HCT116 (cell line): ENCODE results near the gene PCYT1A. TPM values are rescaled to one million over a fixed set of nuclear protein-coding genes. Genes with fewer than 3 reads are reported as not detected.

Experiments
- ATAC-seq: fragments of 200-7000 bp; cut with Tn5 transposase; 2 replicates; pipeline ENCODE4 v1.9.1; 2020; ENCODE audit warnings: mild to moderate bottlenecking, moderate library complexity
- BruUV-seq: library from RNA; stranded (reverse); fragments of 400-500 nt; replicated peaks from 2 replicates; lab custom pipeline; 2021; lab: Mats Ljungman, UMichigan
- CTCF ChIA-PET: fragments of 300-600 bp; sonication (Branson Sonifier 250); formaldehyde crosslinking; loops from one replicate; lab custom pipeline; 2021; ENCODE audit warnings: antibody characterized with exemption; lab: Charles Lee
- POLR2A ChIA-PET: fragments of 300-600, 350-600 bp; sonication (Branson Sonifier 250); formaldehyde crosslinking; loops from one replicate; lab custom pipeline; 2021; ENCODE audit warnings: antibody characterized with exemption; lab: Charles Lee
- RAD21 ChIA-PET, 2 experiments: fragments of 300-600 bp; sonication (Branson Sonifier 250); formaldehyde crosslinking; loops; one replicate each; lab custom pipeline; 2023; ENCODE audit warnings: low total read pairs in 2 of 2; ENCODE audit not compliant: uncharacterized antibody in 2 of 2, unreplicated experiment in 2 of 2, low non-redundant PET in 1 of 2; lab: Charles Lee
- DNase-seq: peaks from one replicate; pipeline ENCODE4 v3.0.0-alpha.2; 2010; ENCODE audit warnings: low read depth, low spot score
- H2AFZ ChIP-seq: fragments of 200-600 bp; shearing (Covaris generic), sonication (generic); 2 replicates; pipeline ENCODE4 v1.6.1; 2017; ENCODE audit warnings: low read depth, mixed run types, mixed read lengths, antibody characterized with exemption, low read length; ENCODE audit not compliant: poor library complexity, severe bottlenecking
- H3K27ac ChIP-seq: 2 replicates; pipeline ENCODE4 v1.5.1; 2012; ENCODE audit warnings: low read depth, low read length
- H3K27me3 ChIP-seq: fragments of 200-600 bp; sonication (generic); 2 replicates; pipeline ENCODE4 v1.6.1; 2016; ENCODE audit warnings: mixed run types, low read length, mixed read lengths; ENCODE audit not compliant: insufficient read depth
- H3K36me3 ChIP-seq, 2 experiments: fragments of 200-500 bp in 1 of 2; fragments of 200-600 bp in 1 of 2; sonication (Bioruptor generic) in 1 of 2; sonication (generic) in 1 of 2; 2 replicates each; pipeline versions ENCODE4 v1.5.1 to v1.6.1; 2014 to 2016; ENCODE audit warnings: low read length in 2 of 2, inconsistent platforms in 1 of 2, mixed read lengths in 1 of 2, mixed run types in 1 of 2; ENCODE audit not compliant: insufficient read depth in 2 of 2, control insufficient read depth in 1 of 2
- H3K4me1 ChIP-seq, 2 experiments: fragments of 200-600 bp in 1 of 2; sonication (generic) in 1 of 2; 2 replicates each; pipeline versions ENCODE4 v1.5.1 to v1.6.1; 2012 to 2017; ENCODE audit warnings: low read length in 2 of 2, inconsistent platforms in 1 of 2, mild to moderate bottlenecking in 1 of 2, mixed read lengths in 1 of 2, mixed run types in 1 of 2, moderate library complexity in 1 of 2; ENCODE audit not compliant: insufficient read depth in 2 of 2, control insufficient read depth in 1 of 2
- H3K4me2 ChIP-seq: fragments of 200-600 bp; sonication (generic); 2 replicates; pipeline ENCODE4 v1.6.1; 2017; ENCODE audit warnings: mixed run types, low read length, mixed read lengths
- H3K4me3 ChIP-seq, 2 experiments: fragments of 200-600 bp in 1 of 2; sonication (generic) in 1 of 2; replicated peaks in 1 of 2; 2 replicates each; pipeline ENCODE4 v1.5.1; 2011 to 2016; ENCODE audit warnings: low read length in 2 of 2, control low read depth in 1 of 2, low read depth in 1 of 2, mild to moderate bottlenecking in 1 of 2, mixed read lengths in 1 of 2, mixed run types in 1 of 2
- H3K79me2 ChIP-seq: fragments of 200-600 bp; sonication (generic); 2 replicates; pipeline ENCODE4 v1.6.1; 2017; ENCODE audit warnings: mild to moderate bottlenecking, mixed run types, low read length, moderate library complexity, mixed read lengths; ENCODE audit not compliant: insufficient read depth
- H3K9ac ChIP-seq: fragments of 200-600 bp; sonication (generic); 2 replicates; pipeline ENCODE4 v1.6.1; 2016; ENCODE audit warnings: low read length, mixed read lengths
- H3K9me2 ChIP-seq: fragments of 200-600 bp; sonication (generic), shearing (Covaris generic); 2 replicates; pipeline ENCODE4 v1.6.1; 2017; ENCODE audit warnings: mixed run types, mild to moderate bottlenecking, moderate library complexity; ENCODE audit not compliant: insufficient read depth
- H3K9me3 ChIP-seq, 2 experiments: fragments of 200-500 bp in 1 of 2; fragments of 200-600 bp in 1 of 2; sonication (Bioruptor generic) in 1 of 2; sonication (generic) in 1 of 2; 2 replicates each; pipeline ENCODE4 v1.6.1; 2014 to 2017; ENCODE audit warnings: low read length in 2 of 2, mixed read lengths in 2 of 2, inconsistent platforms in 1 of 2, low read depth in 1 of 2, mild to moderate bottlenecking in 1 of 2, mixed run types in 1 of 2, moderate library complexity in 1 of 2; ENCODE audit not compliant: control insufficient read depth in 1 of 2, insufficient read depth in 1 of 2
- H4K20me1 ChIP-seq: fragments of 200-600 bp; sonication (generic), shearing (Covaris generic); 2 replicates; pipeline ENCODE4 v1.6.1; 2017; ENCODE audit warnings: mixed run types, mild to moderate bottlenecking, moderate library complexity; ENCODE audit not compliant: insufficient read depth
- ELF1 ChIP-seq: IDR thresholded peaks from 2 replicates; pipeline ENCODE4 v1.6.1; 2012; ENCODE audit warnings: low read depth, borderline replicate concordance
- EZH2 ChIP-seq: fragments of 200-600 bp; sonication (generic); IDR thresholded peaks from 2 replicates; pipeline ENCODE4 v1.6.1; 2017; ENCODE audit warnings: antibody characterized with exemption, mixed run types
- EZH2phosphoT487 ChIP-seq: fragments of 200-600 bp; IDR thresholded peaks from 2 replicates; pipeline ENCODE4 v1.6.1; 2018; ENCODE audit warnings: antibody characterized with exemption, borderline replicate concordance
- FOSL1 ChIP-seq: IDR thresholded peaks from 2 replicates; pipeline ENCODE4 v1.6.1; 2012; ENCODE audit warnings: low read depth
- JUND ChIP-seq: IDR thresholded peaks from 2 replicates; pipeline ENCODE4 v1.6.1; 2012
- POLR2A ChIP-seq: IDR thresholded peaks from 2 replicates; pipeline ENCODE4 v1.7.0; 2011; ENCODE audit warnings: borderline replicate concordance; ENCODE audit not compliant: insufficient read depth, insufficient read length; ENCODE audit errors: extremely low read depth
- SP1 ChIP-seq: IDR thresholded peaks from 2 replicates; pipeline ENCODE4 v1.6.1; 2012; ENCODE audit warnings: low read depth
- SRF ChIP-seq: IDR thresholded peaks from 2 replicates; pipeline ENCODE4 v1.6.1; 2012; ENCODE audit warnings: low read depth
- TCF7L2 ChIP-seq: IDR thresholded peaks from 2 replicates; pipeline ENCODE4 v1.7.0; 2011; ENCODE audit warnings: borderline replicate concordance, inconsistent platforms; ENCODE audit not compliant: insufficient read depth, insufficient read length; ENCODE audit errors: extremely low read depth
- YY1 ChIP-seq: IDR thresholded peaks from 2 replicates; pipeline ENCODE4 v1.6.1; 2011; ENCODE audit warnings: low read length, low read depth, moderate library complexity, mild to moderate bottlenecking; ENCODE audit not compliant: insufficient replicate concordance; ENCODE audit errors: extremely low read depth
- intact Hi-C: fragments of 100-400 bp; cut with micrococcal nuclease; formaldehyde crosslinking; loops from 2 replicates; pipeline ENCODE4 v1.10.0; 2022
- total RNA-seq: library from RNA; stranded (reverse); gene quantifications from one replicate; pipeline ENCODE4 v1.2.1, GENCODE V29; 2021; ENCODE audit not compliant: unreplicated experiment
- TF ChIP-seq, protein P1 (sequence below): IDR thresholded peaks from 2 replicates; pipeline ENCODE4 v1.6.1; 2011; ENCODE audit warnings: mild to moderate bottlenecking, low read length, moderate library complexity; ENCODE audit not compliant: insufficient replicate concordance; ENCODE audit errors: extremely low read depth

The PCYT1A gene
- total RNA-seq, 1 experiment from 2014 or later = 32.1 TPM

DNA sequence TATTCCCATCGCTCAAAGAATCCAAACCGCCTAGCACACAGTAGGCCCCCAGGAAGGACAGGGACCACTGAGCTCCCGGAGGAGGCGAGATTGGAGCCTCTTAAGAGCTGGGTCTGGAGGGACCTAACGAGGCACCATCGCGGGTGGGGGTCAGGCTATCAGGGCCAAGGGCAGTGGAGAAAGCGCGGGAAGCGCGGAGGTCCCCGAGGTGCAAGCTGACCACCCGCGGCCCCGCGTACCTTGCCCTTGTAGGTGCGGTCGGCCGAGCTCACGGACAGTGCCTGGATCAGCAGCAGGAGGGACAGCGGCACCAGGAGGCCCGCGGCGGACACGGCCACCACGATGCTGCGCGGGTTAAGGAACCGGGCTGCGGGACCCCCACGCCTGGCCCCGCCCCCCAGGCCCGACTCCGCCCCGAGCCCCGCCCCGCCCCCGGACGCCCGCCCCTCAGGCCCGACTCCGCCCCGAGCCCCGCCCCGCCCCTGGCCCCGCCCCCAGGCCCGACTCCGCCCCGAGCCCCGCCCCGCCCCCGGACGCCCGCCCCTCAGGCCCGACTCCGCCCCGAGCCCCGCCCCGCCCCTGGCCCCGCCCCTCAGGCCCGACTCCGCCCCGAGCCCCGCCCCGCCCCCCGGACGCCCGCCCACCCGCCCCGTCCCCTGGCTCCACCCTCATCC, 80.2 kb downstream of the PCYT1A start:
- ATAC-seq = peak; percentile 39
- POLR2A ChIA-PET = no interaction called here
- no peak overlapping the region for H3K4me2 ChIP-seq

More for the DNA sequence above, 80.2 kb downstream of the PCYT1A start:
- H3K9me3 ChIP-seq = no peaks in the 10 kb centered on the region
- intact Hi-C loops = no loop called here
- no peaks in the 10 kb centered on the region for H3K79me2 ChIP-seq
- no peak overlapping the region for H3K27ac ChIP-seq
- no peak overlapping the region for H2AFZ ChIP-seq
- peaks cover 0 to 6% of the 10 kb centered on the region in 2 experiments; a peak in 1 of 4 replicates for H3K4me1 ChIP-seq
- no peaks in the 10 kb centered on the region for H4K20me1 ChIP-seq
- H3K36me3 ChIP-seq = no peaks in the 10 kb centered on the region
- H3K9ac ChIP-seq = no peak overlapping the region
- no peak for DNase-seq
- H3K27me3 ChIP-seq = no peaks in the 10 kb centered on the region
- no peaks in the 10 kb centered on the region for H3K9me2 ChIP-seq
- no peak for TF ChIP-seq ELF1
- no peak for TF ChIP-seq TCF7L2
- TF ChIP-seq EZH2phosphoT487 = no peak
- no peak for TF ChIP-seq FOSL1
- no peak for TF ChIP-seq JUND
- no peak for TF ChIP-seq YY1
- TF ChIP-seq POLR2A = no peak
- no peak for TF ChIP-seq SRF
- TF ChIP-seq SP1 = no peak
- TF ChIP-seq EZH2 = no peak
- TF ChIP-seq, protein P1, sequence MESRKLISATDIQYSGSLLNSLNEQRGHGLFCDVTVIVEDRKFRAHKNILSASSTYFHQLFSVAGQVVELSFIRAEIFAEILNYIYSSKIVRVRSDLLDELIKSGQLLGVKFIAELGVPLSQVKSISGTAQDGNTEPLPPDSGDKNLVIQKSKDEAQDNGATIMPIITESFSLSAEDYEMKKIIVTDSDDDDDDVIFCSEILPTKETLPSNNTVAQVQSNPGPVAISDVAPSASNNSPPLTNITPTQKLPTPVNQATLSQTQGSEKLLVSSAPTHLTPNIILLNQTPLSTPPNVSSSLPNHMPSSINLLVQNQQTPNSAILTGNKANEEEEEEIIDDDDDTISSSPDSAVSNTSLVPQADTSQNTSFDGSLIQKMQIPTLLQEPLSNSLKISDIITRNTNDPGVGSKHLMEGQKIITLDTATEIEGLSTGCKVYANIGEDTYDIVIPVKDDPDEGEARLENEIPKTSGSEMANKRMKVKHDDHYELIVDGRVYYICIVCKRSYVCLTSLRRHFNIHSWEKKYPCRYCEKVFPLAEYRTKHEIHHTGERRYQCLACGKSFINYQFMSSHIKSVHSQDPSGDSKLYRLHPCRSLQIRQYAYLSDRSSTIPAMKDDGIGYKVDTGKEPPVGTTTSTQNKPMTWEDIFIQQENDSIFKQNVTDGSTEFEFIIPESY = no peak
- no TSS peak for BruUV-seq
- RAD21 ChIA-PET = no interaction called here
- no peak overlapping the region for H3K4me3 ChIP-seq
- CTCF ChIA-PET = interaction anchor here (1.3 kb wide), 1 partner anchor 315 kb away, joined by 3 read pairs; no protein-coding TSS in a partner anchor
